Breast epithelium (tissue), 3 donors: ENCODE data around the gene NGF.

Experiments
- CTCF ChIP-seq, 3 donors: fragments of 450-650 bp; IDR thresholded peaks; one replicate each; pipeline ENCODE4 v1.5.1; 2016 to 2017; ENCODE audit warnings: antibody characterized with exemption in 3 of 3, mild to moderate bottlenecking in 3 of 3, moderate library complexity in 3 of 3
- POLR2AphosphoS5 ChIP-seq, 3 donors: sonication (generic); formaldehyde crosslinking; IDR thresholded peaks; one replicate each; pipeline ENCODE4 v1.6.1; 2017; ENCODE audit warnings: antibody characterized with exemption in 3 of 3

GRCh38 chr1:115283681-115284146 is 54.3 kb downstream of the NGF start:
- TF ChIP-seq CTCF (IDR thresholded peaks at IDR 0.05) (no peak), POLR2AphosphoS5 (IDR thresholded peaks at IDR 0.05) (no peak)
